GM12872 (cell line): ENCODE data around the gene FLNC.

ENCODE experiments used
- TF ChIP-seq, protein P1 (sequence below): IDR thresholded peaks from 3 replicates; pipeline ENCODE4 v1.5.1; 2011; ENCODE audit warnings: low read depth, mild to moderate bottlenecking, low read length, moderate library complexity; ENCODE audit not compliant: insufficient read depth

Gene FLNC

DNA sequence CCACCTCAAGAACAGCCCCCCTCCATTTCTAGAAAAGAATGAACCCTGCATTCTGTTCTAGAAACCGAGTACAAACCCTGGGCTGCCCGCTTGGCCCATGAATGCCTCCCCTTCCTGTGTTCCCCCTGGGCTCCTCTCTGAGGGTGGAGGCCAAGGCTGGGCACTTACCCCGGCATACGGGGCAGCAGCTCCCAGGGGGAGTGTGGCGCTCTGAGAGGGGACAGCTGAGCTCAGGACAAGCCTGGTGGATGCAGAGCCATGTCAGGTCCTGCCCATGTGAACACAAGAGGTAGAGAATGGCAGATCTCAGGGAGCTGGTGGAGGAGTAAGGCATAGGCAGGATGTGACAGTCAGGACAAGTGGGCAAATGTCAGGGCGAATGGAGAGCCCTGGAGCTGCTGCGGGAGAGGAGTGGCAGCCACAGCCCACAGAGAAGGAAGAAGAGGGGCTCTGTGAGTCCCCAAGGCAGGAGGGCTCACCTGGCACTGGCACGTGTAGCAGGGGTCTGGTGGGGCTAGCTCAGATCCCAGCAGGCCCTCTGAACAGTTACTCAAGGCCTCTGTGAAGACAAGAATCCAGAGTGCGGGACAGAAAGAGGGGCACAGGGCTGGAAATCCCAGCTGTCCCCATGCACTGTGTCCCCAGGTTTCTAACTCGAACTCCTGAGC, 51.4 kb downstream of the FLNC start:
- TF ChIP-seq, protein P1, sequence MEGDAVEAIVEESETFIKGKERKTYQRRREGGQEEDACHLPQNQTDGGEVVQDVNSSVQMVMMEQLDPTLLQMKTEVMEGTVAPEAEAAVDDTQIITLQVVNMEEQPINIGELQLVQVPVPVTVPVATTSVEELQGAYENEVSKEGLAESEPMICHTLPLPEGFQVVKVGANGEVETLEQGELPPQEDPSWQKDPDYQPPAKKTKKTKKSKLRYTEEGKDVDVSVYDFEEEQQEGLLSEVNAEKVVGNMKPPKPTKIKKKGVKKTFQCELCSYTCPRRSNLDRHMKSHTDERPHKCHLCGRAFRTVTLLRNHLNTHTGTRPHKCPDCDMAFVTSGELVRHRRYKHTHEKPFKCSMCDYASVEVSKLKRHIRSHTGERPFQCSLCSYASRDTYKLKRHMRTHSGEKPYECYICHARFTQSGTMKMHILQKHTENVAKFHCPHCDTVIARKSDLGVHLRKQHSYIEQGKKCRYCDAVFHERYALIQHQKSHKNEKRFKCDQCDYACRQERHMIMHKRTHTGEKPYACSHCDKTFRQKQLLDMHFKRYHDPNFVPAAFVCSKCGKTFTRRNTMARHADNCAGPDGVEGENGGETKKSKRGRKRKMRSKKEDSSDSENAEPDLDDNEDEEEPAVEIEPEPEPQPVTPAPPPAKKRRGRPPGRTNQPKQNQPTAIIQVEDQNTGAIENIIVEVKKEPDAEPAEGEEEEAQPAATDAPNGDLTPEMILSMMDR: no peak

DNA sequence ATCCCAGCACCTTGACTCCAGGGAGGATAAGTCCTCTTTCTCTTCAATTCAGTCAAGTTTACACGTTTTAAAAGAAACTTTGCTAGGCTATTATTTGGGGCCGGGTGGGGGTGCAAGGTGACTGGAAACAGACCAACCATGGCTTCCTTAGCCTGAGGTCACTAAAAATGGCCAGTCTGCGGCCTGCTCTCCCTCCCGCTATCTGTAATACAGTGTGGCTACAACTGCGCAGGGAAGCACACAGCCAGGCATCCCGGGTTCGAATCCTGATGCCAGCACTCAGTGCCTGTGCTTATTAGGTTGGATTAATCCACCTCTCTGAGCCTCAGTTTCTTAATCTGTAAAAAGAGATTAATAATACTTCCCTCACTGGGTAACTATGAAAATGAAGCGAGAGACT, 51.9 kb downstream of the FLNC start:
- TF ChIP-seq, protein P1: no peak

DNA sequence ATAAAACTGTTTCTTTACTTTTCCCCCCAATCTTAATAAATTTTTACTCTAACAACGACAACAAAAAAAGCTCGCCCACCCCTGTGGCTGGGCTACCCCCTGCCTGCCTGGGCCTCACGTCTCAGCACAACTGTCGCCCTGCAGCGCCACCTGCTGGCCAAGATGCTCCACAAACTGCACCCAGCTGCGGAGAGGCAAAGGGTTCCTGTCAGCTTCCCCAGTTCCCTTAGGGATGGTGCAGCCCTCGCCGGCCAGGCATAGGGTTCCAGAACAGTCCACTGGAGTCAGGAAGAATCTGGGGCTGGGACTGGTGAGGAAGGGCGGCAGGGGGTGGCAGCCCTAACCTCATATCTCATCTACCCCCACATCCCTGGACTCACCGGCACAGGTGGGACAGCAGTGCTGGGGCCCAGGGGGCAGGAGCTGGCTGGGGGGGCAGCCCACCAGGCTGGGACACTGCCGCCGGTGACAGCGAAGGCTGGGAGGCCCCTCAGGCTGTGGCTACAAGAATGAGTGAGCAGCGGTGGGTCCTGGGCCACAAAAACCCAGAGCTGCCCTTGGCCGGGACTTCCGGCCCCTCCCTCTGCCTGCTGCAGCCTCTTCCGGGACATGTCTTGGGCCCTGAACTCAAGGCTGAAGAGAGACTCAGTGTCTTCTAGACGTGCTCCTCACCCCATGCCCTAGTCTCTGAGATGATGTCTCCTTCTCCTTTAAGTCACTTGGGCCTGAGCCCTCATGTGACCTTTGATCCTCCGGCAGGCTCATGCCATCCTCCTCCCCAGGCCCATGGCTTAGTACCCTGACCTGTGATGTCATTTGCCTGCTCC, 53.6 kb downstream of the FLNC start:
- TF ChIP-seq, protein P1: peak; percentile 88

DNA sequence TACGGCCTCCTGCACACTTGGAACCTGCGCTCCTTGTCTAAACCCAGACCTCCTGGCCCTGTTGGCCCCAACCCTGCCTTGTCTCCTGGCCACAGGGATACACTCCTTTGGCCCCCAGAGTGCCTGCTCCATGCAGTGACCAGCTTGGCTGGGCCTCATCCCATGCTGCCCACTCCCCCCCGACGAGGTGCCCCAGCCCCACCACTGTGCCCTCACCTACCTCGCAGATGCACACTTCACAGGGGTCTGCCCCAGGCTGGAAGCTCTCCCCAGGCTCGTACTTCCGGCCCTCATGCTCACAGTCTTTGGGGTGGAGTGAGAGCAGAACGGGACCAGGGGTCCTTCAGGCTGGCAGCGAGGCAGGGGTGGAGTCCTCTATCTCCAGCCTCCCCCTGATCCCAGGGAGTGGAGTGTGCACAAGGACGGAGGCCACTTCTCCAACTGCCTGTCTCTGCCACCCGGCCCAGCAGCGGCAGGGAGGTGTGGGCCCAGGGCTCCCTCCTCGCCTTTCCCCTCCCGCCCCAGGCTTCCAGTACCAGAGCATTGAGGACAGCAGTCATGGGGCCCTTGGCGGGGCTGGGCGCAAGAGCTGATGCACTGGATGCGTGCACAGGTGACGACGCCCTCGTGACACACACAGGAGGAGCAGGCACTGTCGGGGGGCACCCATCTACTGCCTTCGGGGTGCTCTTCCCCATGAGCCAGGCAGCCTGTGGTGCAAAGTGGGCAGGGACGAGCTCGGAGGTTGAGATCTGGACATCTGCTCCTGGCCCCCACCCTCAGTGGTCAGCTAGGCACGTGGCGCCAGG, 54.6 kb downstream of the FLNC start:
- TF ChIP-seq, protein P1: no peak

DNA sequence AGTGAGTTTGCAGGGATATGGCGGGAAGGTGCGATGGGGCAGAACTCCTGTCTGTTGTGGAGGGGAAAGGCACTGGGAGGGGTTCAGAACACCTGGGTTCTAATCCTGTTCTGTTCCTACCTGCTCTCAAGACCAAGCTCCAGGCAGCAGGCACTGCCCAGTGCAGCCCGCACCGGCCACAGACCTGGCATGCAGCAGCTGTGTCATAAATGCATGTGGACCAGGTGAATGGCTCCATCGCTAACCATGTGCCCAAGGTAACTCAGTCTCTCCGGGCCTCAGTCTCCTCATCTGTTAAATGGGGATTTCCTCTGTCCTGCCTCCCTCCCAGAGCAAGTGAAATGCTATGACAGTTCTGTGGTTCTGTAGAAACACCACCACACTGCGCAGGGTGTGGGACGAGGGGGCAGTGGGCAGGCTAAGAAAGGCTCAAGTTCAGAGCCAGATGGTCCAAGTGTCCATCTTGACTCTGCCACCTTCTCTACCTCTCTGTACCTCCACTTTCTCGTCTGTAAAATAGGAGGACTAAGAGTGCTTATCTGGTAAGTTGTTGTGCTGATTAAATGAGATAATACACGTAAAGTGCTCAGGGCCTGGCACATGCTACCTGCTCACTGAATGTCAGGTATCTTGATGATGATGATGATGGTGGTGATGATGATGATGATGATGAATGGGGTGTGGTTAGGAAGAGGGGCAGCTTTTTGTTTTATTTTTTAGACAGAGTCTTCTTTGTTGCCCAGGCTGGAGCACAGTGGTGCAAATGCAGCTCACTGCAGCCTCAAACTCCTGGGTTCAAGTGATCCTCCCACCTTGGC, 55.4 kb downstream of the FLNC start:
- TF ChIP-seq, protein P1: no peak

DNA sequence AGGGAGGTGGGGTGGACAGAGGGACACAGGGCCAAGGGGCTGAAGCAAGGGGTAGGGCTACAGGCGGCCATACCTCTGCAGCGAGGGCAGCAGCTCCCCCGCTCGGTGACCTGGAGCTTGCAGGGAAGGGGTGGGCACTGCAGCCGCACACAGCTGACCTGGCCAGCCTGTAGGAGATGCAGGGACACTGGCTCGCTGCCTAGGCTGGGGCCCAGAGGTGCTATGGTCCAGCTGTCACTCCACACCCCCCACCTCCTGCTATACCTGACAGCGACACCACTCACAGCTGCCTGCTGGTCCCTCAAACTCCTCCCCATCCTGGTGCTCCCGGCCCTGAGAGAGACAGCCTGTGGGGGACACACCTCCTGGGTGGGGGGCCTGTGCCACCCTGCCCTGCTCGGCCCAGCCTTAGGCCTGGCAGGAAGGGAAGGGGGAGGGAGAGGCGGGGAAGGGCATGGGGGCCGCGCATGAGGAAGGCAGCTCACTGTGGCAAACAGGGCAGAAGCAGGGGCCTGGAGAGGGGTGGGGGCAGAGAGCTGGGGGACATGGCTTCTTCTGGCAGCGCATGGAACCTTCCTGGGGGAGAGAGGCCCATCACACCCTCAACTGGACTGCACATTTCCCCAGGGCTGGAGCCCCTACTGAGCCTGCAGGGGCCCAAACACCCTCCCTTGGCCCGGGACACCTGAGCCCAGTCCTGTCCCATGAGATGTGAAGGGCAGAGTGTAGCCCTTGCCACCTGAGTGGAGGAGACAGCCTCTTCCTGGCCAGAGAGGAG, 56.4 kb downstream of the FLNC start:
- TF ChIP-seq, protein P1: no peak
